Astrocyte (in vitro differentiated cells and primary cell): ENCODE data around the gene LAMA3. TPM values are rescaled to one million over a fixed set of nuclear protein-coding genes. Genes with fewer than 3 reads are reported as not detected.

Experiments
- DNase-seq: peaks from one replicate; pipeline ENCODE4 v3.0.0-alpha.2; 2010; ENCODE audit warnings: low read depth
- FAIRE-seq: peaks from 2 replicates; lab custom pipeline; 2011; peaks lifted over from hg19 to GRCh38; lab: Jason Lieb, UNC
- H2AFZ ChIP-seq: 2 replicates; pipeline ENCODE4 v1.6.0; 2012; ENCODE audit warnings: low read depth, low read length, inconsistent platforms
- H3K27ac ChIP-seq: 2 replicates; pipeline ENCODE4 v1.5.1; 2011; ENCODE audit warnings: low read depth, low read length, inconsistent platforms
- H3K27me3 ChIP-seq: 2 replicates; pipeline ENCODE4 v1.6.0; 2011; ENCODE audit warnings: low read length, inconsistent platforms; ENCODE audit not compliant: insufficient read depth
- H3K36me3 ChIP-seq: 2 replicates; pipeline ENCODE4 v1.5.1; 2011; ENCODE audit warnings: low read length, inconsistent platforms; ENCODE audit not compliant: insufficient read depth
- H3K4me1 ChIP-seq: 2 replicates; pipeline ENCODE4 v1.5.1; 2011; ENCODE audit warnings: low read length, inconsistent platforms; ENCODE audit not compliant: insufficient read depth
- H3K4me2 ChIP-seq: 2 replicates; pipeline ENCODE4 v1.6.0; 2012; ENCODE audit warnings: low read length, inconsistent platforms
- H3K4me3 ChIP-seq: 2 replicates; pipeline ENCODE4 v1.5.1; 2011; ENCODE audit warnings: low read depth, mild to moderate bottlenecking, low read length, inconsistent platforms; ENCODE audit not compliant: insufficient read depth
- H3K79me2 ChIP-seq: 2 replicates; pipeline ENCODE4 v1.6.0; 2012; ENCODE audit warnings: mild to moderate bottlenecking, low read length, inconsistent platforms; ENCODE audit not compliant: insufficient read depth
- H3K9ac ChIP-seq: 2 replicates; pipeline ENCODE4 v1.6.0; 2012; ENCODE audit warnings: mild to moderate bottlenecking, low read length, inconsistent platforms
- H3K9me3 ChIP-seq: 2 replicates; pipeline ENCODE4 v1.5.1; 2012; ENCODE audit warnings: low read depth, mild to moderate bottlenecking, low read length, inconsistent platforms; ENCODE audit not compliant: insufficient read depth
- H4K20me1 ChIP-seq: 2 replicates; pipeline ENCODE4 v1.6.0; 2012; ENCODE audit warnings: low read length, inconsistent platforms; ENCODE audit not compliant: insufficient read depth
- H3K27ac Mint-ChIP-seq: one replicate; pipeline ENCODE4 v1.8.0; 2021; ENCODE audit warnings: mild to moderate bottlenecking, mixed read lengths; ENCODE audit not compliant: unreplicated experiment
- H3K27me3 Mint-ChIP-seq: one replicate; pipeline ENCODE4 v1.8.0; 2021; ENCODE audit warnings: low read depth, mixed read lengths; ENCODE audit not compliant: unreplicated experiment
- H3K36me3 Mint-ChIP-seq: one replicate; pipeline ENCODE4 v1.8.0; 2021; ENCODE audit warnings: low read depth, mixed read lengths; ENCODE audit not compliant: unreplicated experiment
- H3K4me1 Mint-ChIP-seq: one replicate; pipeline ENCODE4 v1.8.0; 2021; ENCODE audit warnings: low read depth, mixed read lengths; ENCODE audit not compliant: unreplicated experiment
- H3K4me3 Mint-ChIP-seq: one replicate; pipeline ENCODE4 v1.8.0; 2021; ENCODE audit warnings: mild to moderate bottlenecking, moderate library complexity, mixed read lengths; ENCODE audit not compliant: unreplicated experiment
- H3K9me3 Mint-ChIP-seq: one replicate; pipeline ENCODE4 v1.8.0; 2021; ENCODE audit warnings: mild to moderate bottlenecking, mixed read lengths; ENCODE audit not compliant: unreplicated experiment
- CTCF ChIP-seq: IDR thresholded peaks from 2 replicates; pipeline ENCODE4 v1.5.1; 2011; ENCODE audit warnings: low read depth, mild to moderate bottlenecking, inconsistent platforms, low read length, moderate library complexity; ENCODE audit not compliant: insufficient read depth
- EZH2 ChIP-seq: IDR thresholded peaks from 2 replicates; pipeline ENCODE4 v1.6.1; 2012; ENCODE audit warnings: mild to moderate bottlenecking, low read length, inconsistent platforms; ENCODE audit not compliant: insufficient read depth
- total RNA-seq: library from RNA; stranded (reverse); gene quantifications from 2 replicates; pipeline ENCODE4 v1.2.1, GENCODE V29; 2021

Gene LAMA3
- total RNA-seq, 1 donor from 2014 or later: 0.86 TPM

GRCh38 chr18:23652232-23652631 is 37.0 kb upstream of the LAMA3 start:
- no peaks in the 10 kb centered on the region for H3K9me3 ChIP-seq
- peaks cover 10% of the 10 kb centered on the region for H3K27me3 ChIP-seq
- Mint-ChIP-seq H3K36me3 (no peaks in the 10 kb centered on the region), H3K27ac (no peak overlapping the region), H3K27me3 (peaks cover 31% of the 10 kb centered on the region), H3K9me3 (peaks cover 2% of the 10 kb centered on the region), H3K4me1 (peaks cover 9% of the 10 kb centered on the region), H3K4me3 (no peak overlapping the region)
- peaks cover 4% of the 10 kb centered on the region for H3K4me1 ChIP-seq
- no peak overlapping the region for H3K4me3 ChIP-seq
- FAIRE-seq: no peak
- H3K4me2 ChIP-seq: no peak overlapping the region
- no peaks in the 10 kb centered on the region for H3K79me2 ChIP-seq
- no peaks in the 10 kb centered on the region for H3K36me3 ChIP-seq
- DNase-seq: no peak
- no peak for TF ChIP-seq EZH2
- no peak for TF ChIP-seq CTCF
- H3K27ac ChIP-seq: no peak overlapping the region
- H4K20me1 ChIP-seq: no peaks in the 10 kb centered on the region
- H3K9ac ChIP-seq: no peak overlapping the region
- no peak overlapping the region for H2AFZ ChIP-seq

DNA sequence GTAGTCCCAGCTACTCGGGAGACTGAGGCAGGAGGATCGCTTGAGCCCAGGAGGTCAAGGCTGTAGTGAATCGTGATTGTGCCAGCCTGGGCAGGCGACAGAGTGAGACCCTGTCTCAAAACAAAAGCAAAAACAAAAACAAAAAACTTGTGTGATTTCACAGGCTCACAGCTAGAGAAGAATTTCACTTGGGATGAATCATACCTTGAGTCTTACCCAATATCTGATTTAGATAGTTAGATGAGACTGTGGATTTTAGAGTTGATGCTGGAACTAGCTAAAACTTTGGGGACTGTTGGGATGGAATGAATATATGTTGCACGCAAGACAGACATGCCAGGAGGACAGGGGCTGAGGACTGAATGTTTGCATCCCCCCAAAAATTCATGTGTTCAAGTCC is 31.0 kb upstream of the LAMA3 start:
- Histone ChIP-seq H3K4me2 (no peak overlapping the region), H3K4me1 (peaks cover 4% of the 10 kb centered on the region), H3K27ac (no peak overlapping the region), H3K9me3 (no peaks in the 10 kb centered on the region), H3K27me3 (peaks cover 39% of the 10 kb centered on the region), H3K36me3 (no peaks in the 10 kb centered on the region), H2AFZ (no peak overlapping the region), H3K4me3 (no peak overlapping the region), H3K9ac (no peak overlapping the region), H3K79me2 (no peaks in the 10 kb centered on the region), H4K20me1 (no peaks in the 10 kb centered on the region)
- no peak overlapping the region for H3K4me3 Mint-ChIP-seq
- no peak for DNase-seq
- TF ChIP-seq EZH2 (no peak), CTCF (no peak)
- peaks cover 2% of the 10 kb centered on the region for H3K9me3 Mint-ChIP-seq
- H3K36me3 Mint-ChIP-seq: no peaks in the 10 kb centered on the region
- no peak for FAIRE-seq
- H3K27ac Mint-ChIP-seq: no peak overlapping the region
- peaks cover 6% of the 10 kb centered on the region for H3K4me1 Mint-ChIP-seq
- H3K27me3 Mint-ChIP-seq: peaks cover 44% of the 10 kb centered on the region

DNA sequence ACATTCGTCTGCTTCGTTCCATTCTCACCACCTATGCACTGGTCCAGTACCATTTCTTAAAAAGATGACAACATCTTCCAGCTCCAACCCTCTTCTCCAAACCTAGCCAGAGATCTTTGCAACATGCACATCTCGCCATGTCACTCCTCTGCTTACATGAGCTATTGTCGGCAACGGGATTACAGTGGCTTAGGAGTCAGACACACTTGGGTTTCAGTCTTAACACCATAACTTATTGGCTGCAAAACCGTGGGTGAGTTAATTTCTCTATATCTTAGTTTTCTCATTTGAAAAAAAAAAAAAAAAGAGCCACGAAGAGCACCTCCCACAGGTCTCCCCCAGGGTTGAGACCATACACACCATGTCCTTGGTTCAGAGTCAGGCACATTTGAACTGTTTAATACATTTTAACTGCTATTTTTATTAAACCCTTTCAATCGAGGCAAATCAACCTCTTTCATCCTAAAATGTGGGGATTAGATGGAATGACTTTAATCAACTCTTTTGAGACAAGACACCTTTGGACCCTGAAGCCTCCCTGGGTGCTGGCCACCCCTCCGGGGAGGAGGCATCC is 27.4 kb upstream of the LAMA3 start:
- no peak overlapping the region for H3K27ac Mint-ChIP-seq
- Histone ChIP-seq H3K79me2 (no peaks in the 10 kb centered on the region), H3K4me3 (peak overlapping the region; percentile 17), H3K36me3 (no peaks in the 10 kb centered on the region), H3K27ac (no peak overlapping the region), H3K4me2 (peak overlapping the region; percentile 97), H3K9me3 (no peaks in the 10 kb centered on the region), H3K4me1 (peaks cover 4% of the 10 kb centered on the region), H4K20me1 (no peaks in the 10 kb centered on the region), H3K9ac (peak overlapping the region; percentile 35), H2AFZ (no peak overlapping the region), H3K27me3 (peaks cover 58% of the 10 kb centered on the region)
- TF ChIP-seq CTCF: no peak
- TF ChIP-seq EZH2: no peak
- peaks cover 61% of the 10 kb centered on the region for H3K27me3 Mint-ChIP-seq
- peaks cover 5% of the 10 kb centered on the region for H3K4me1 Mint-ChIP-seq
- H3K4me3 Mint-ChIP-seq: peak overlapping the region; percentile 71
- H3K36me3 Mint-ChIP-seq: no peaks in the 10 kb centered on the region
- FAIRE-seq (no peak), DNase-seq (no peak)
- H3K9me3 Mint-ChIP-seq: peaks cover 2% of the 10 kb centered on the region
